ENCODE measurements around the gene PCID2. TPM values are rescaled to one million over a fixed set of nuclear protein-coding genes. Genes with fewer than 3 reads are reported as not detected.

PCID2 gene
- total RNA-seq, 1 experiment from 2014 or later: 39.7 TPM

DNA sequence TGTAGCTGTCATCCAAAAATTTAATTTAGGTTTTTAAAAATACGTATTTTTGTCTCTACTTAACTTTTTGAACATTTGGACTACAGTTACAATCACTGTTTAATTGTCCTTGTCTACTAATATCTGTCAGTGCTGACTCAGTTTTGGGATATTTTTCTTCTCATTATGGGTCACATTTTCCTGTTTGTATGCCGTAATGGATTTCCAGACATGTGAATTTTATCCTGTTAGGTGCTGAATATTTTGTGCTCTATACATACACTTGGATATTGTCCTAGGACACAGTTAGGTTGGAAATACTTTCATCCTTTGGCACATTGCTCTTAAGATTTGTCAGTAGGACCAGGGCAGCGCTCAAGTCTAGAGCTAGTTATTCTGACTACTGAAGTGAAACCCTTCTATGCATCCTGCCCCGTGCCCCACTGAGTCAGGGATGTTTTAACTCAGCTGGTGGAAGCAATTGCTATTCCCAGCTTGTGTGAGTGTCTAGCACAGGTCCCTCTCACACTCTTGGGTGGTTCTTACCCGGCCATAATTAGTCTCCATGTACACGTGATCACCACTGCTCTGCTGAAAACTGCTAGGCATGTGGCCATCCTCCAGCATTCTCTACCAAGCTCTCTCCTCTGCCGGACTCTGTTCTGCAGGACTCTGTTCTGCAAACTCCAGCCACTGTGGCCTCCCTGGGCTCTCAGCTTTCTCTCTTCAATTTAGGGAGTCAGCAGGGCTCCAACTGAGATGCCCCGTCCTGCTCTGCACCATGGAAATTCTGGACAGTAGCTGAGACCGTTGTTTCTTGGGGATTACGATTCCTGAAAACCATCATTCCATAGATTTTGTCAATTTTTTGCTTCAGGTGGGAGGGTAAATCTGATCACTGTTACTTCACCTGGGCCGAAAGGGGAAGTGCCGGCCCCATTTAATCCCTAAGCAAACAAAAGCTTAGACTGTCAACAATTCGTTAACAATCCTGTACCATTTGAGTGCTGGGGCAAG is 38.9 kb downstream of the PCID2 start:
- no peak for DNase-seq (ENCODE audit: low read depth, low spot score)
- ChIA-PET CTCF (no interaction called here), POLR2A (interaction anchor here (1.3 kb wide), 1 partner anchor 13 kb away, joined by 3 read pairs; no protein-coding TSS in a partner anchor)
- Histone ChIP-seq H3K27me3 (ENCODE audit: control insufficient read depth, insufficient read depth, low read length) (no peaks in the 10 kb centered on the region), H3K9me3 (ENCODE audit: control insufficient read depth, insufficient read depth, low read depth, low read length) (no peaks in the 10 kb centered on the region), H3K4me1 (ENCODE audit: control insufficient read depth, insufficient read depth, low read length) (no peaks in the 10 kb centered on the region), H3K27ac (ENCODE audit: low read length) (no peak overlapping the region), H3K36me3 (ENCODE audit: control insufficient read depth, insufficient read depth, low read length) (no peaks in the 10 kb centered on the region; the same call in 1 of the 2 replicates), H3K4me3 (ENCODE audit: low read depth in 2 of 2, low read length in 2 of 2) (no peak overlapping the region)
- BruUV-seq (replicated peaks): no TSS peak
- ATAC-seq: no peak
- intact Hi-C loops (cut with micrococcal nuclease; ENCODE audit: unreplicated experiment) (no loop called here), in situ Hi-C loops (cut with HindIII; ENCODE audit: low pct_unique_long_range_greater_than_20kb, low sequenced_read_pairs) (no loop called here)
- no peak for TF ChIP-seq TCF7L2 (IDR thresholded peaks at IDR 0.05; ENCODE audit: low read depth, low read length)
- TF ChIP-seq SIN3A (IDR thresholded peaks at IDR 0.05; ENCODE audit: borderline replicate concordance, insufficient read depth, low read depth, low read length): no peak
- TF ChIP-seq, protein P1, sequence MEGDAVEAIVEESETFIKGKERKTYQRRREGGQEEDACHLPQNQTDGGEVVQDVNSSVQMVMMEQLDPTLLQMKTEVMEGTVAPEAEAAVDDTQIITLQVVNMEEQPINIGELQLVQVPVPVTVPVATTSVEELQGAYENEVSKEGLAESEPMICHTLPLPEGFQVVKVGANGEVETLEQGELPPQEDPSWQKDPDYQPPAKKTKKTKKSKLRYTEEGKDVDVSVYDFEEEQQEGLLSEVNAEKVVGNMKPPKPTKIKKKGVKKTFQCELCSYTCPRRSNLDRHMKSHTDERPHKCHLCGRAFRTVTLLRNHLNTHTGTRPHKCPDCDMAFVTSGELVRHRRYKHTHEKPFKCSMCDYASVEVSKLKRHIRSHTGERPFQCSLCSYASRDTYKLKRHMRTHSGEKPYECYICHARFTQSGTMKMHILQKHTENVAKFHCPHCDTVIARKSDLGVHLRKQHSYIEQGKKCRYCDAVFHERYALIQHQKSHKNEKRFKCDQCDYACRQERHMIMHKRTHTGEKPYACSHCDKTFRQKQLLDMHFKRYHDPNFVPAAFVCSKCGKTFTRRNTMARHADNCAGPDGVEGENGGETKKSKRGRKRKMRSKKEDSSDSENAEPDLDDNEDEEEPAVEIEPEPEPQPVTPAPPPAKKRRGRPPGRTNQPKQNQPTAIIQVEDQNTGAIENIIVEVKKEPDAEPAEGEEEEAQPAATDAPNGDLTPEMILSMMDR (IDR thresholded peaks at IDR 0.05): no peak
- no peak for TF ChIP-seq POLR2AphosphoS5 (IDR thresholded peaks at IDR 0.05; ENCODE audit: low read depth, low read length)

DNA sequence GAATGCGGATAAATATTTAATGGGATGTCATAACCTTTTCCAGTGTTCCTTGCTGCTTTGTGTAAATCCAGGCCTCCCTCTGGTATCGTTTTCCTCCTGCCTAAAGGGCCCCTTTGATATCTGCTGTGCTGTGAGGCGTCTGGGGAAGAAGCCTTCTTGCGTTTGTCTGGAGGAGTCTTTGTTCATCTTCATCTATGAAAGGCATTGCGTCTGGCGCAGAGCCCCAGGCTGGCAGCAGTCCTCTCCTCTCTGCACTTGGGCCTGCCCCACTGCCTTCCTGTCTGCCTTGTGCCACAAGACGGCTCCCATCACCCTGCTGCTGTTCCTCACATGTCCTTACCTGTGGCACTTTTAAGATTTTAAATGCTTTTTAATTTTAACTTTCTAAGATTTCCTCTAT is 40.3 kb downstream of the PCID2 start:
- POLR2A ChIA-PET: no interaction called here
- Histone ChIP-seq H3K4me3 (ENCODE audit: low read depth in 2 of 2, low read length in 2 of 2) (no peak overlapping the region), H3K27ac (ENCODE audit: low read length) (no peak overlapping the region), H3K9me3 (ENCODE audit: control insufficient read depth, insufficient read depth, low read depth, low read length) (no peaks in the 10 kb centered on the region), H3K36me3 (ENCODE audit: control insufficient read depth, insufficient read depth, low read length) (no peaks in the 10 kb centered on the region; the same call in 1 of the 2 replicates), H3K4me1 (ENCODE audit: control insufficient read depth, insufficient read depth, low read length) (no peaks in the 10 kb centered on the region; the same call in 1 of the 2 replicates), H3K27me3 (ENCODE audit: control insufficient read depth, insufficient read depth, low read length) (no peaks in the 10 kb centered on the region)
- TF ChIP-seq, protein P2, sequence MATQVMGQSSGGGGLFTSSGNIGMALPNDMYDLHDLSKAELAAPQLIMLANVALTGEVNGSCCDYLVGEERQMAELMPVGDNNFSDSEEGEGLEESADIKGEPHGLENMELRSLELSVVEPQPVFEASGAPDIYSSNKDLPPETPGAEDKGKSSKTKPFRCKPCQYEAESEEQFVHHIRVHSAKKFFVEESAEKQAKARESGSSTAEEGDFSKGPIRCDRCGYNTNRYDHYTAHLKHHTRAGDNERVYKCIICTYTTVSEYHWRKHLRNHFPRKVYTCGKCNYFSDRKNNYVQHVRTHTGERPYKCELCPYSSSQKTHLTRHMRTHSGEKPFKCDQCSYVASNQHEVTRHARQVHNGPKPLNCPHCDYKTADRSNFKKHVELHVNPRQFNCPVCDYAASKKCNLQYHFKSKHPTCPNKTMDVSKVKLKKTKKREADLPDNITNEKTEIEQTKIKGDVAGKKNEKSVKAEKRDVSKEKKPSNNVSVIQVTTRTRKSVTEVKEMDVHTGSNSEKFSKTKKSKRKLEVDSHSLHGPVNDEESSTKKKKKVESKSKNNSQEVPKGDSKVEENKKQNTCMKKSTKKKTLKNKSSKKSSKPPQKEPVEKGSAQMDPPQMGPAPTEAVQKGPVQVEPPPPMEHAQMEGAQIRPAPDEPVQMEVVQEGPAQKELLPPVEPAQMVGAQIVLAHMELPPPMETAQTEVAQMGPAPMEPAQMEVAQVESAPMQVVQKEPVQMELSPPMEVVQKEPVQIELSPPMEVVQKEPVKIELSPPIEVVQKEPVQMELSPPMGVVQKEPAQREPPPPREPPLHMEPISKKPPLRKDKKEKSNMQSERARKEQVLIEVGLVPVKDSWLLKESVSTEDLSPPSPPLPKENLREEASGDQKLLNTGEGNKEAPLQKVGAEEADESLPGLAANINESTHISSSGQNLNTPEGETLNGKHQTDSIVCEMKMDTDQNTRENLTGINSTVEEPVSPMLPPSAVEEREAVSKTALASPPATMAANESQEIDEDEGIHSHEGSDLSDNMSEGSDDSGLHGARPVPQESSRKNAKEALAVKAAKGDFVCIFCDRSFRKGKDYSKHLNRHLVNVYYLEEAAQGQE (IDR thresholded peaks at IDR 0.05; ENCODE audit: insufficient read depth in 1 of 2, low read depth in 2 of 2, low read length in 1 of 2): no peak
- TF ChIP-seq SIN3A (IDR thresholded peaks at IDR 0.05; ENCODE audit: borderline replicate concordance, insufficient read depth, low read depth, low read length) (no peak), POLR2AphosphoS5 (IDR thresholded peaks at IDR 0.05; ENCODE audit: low read depth, low read length) (no peak), TCF7L2 (IDR thresholded peaks at IDR 0.05; ENCODE audit: low read depth, low read length) (no peak)
- TF ChIP-seq, protein P1 (IDR thresholded peaks at IDR 0.05): no peak
- CTCF ChIA-PET: no interaction called here
- no peak for ATAC-seq
- in situ Hi-C loops (cut with HindIII; ENCODE audit: low pct_unique_long_range_greater_than_20kb, low sequenced_read_pairs): no loop called here
- no TSS peak for BruUV-seq (replicated peaks)
- intact Hi-C loops (cut with micrococcal nuclease; ENCODE audit: unreplicated experiment): no loop called here
- DNase-seq (ENCODE audit: low read depth, low spot score): no peak
